Measurements from ENCODE around the gene ISG15.
"Not testable (repeated sequence)": the region's sequence is repeated elsewhere in the genome, so short reads cannot be mapped to it uniquely, and the experiment has no call there.

The ISG15 gene

DNA sequence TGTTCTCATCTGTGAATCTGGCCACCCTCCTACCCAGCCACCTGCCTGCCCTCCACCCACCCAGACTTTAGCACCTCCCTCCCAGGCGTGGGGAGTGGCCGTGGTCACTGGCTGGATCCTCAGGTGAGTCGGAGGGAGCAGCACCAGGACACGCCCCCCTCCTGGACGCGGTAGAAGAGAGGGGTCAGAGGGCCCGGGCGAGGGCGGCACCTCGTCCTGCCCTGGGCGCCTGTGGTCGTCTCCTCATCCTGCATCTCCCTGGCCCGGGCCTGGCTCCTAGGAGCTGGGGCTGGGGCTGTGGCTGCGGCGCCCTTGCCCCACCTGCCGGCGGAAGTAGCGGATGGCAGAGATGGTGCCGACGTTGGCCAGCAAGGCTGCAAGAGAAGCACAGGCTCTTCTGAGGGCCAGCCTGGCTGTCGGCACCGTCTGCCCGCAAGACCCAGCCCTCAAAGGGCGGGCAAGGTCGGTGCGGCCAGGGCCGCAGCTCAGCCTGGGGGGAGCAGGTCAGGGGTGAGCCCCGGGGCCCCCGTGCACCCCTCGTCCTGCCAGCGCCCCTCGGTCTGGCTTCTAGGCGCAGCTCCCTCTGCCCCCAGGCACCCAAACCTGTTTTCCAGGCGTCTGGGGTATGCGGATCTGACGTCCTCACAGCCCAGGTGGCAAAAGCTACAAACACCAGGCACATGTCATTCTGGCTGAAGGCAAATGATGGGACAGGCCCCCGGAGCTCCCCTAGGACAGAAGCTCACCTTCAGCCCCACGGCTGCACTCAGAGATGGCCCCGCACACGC, 37.2 kb upstream of the ISG15 start:
- peak; percentile 73 for DNase-seq

DNA sequence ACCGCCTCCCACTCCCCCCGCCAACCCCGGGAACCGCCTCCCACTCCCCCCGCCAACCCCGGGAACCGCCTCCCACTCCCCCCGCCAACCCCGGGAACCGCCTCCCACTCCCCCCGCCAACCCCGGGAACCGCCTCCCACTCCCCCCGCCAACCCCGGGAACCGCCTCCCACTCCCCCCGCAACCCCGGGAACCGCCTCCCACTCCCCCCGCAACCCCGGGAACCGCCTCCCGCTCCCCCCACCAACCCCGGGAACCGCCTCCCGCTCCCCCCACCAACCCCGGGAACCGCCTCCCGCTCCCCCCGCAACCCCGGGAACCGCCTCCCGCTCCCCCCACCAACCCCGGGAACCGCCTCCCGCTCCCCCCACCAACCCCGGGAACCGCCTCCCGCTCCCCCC, 36.5 kb upstream of the ISG15 start:
- DNase-seq = not testable (repeated sequence)

DNA sequence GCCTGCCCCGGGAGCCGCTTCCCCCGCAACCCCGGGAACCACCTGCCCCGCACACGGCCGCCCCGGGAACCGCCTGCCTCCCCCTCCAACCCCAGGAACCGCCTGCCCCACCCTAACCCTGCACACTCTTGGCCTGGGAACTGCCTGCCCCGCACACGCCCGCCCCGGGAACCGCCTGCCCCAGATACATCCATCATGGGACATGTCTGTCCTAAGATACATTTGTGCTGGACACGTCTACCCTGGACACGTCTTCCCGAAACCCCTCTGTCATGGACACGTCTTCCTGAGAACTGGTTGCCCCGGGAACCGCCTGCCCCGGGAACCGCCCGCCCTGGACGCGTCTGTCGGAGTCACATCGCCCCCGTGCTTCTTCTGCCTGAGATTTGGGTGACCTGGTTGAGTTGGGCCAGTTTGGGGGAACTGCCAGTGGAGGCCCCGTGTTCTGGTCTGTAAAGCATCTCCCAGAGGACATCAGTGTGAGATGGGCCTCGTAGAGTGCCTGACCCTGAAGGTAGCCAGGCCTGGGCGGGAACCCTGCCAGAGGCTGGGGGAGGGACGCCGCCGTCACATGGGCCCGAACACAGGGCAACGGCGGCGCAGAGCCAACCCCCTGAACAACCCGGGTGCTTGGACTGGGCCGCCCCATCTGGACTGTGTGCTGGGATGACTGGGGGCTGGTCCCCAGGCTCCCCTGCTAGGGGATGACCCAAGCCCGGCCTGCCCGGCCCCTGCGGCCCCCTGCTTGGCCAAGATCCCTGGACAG, 35.0 kb upstream of the ISG15 start:
- DNase-seq = no peak

DNA sequence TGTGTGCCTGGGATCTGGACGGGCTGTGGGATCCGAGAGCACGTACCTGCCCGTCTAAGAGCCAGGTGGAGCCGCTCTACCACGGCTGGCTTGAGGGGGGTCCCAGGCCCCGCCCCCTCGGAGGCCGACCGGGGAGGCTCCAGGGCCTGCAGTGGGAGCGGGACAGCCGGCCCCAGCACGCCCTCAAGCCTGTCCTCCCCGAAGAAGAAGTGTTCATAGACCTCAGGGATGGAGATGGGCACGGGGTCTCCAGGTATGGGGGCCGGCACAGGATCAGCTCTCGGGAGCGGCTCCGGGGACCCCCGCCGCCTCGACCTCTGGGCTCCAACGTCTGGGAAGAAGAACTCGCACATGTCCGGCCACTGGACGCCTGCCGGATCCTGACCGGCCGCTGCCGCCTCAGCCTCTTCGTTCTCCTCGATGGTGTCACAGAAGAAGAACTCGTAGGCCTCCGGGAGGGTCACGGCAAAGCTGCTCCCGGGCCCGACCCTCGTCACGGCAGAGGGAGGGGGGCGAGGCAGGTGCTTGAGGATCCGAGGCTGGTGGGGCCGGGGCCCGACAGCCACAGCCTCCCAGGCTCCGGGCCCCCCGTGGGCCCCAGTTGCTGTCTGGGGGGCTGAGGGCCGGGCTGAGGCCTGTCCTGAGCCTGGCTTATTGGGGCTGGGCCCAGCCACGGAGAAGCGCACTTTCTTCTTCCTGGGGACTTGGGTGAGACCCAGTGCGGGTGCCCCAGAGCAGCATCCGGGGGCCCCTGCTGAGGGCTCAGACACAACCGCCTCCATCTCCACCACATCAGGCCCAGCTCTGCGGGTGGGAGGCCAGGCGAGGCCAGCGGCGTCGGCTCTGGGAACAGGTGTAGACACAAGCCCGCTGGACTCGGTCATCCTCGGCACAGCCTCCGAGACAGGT, 34.2 kb upstream of the ISG15 start:
- no peak for DNase-seq

DNA sequence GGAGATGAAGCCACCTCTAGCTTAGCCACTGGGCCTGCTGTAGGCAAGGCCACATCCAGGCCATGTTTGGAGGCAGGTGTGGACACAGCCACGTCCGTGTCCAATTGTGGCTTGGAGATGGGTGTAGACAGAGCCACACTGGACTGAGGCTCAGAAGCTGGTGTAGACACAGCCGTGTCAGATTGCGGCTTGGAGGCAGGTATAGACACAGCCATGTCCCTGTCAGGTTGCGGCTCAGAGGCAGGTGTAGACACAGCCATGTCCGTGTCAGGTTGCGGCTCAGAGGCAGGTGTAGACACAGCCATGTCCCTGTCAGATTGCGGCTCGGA, 33.6 kb upstream of the ISG15 start:
- no peak for DNase-seq

DNA sequence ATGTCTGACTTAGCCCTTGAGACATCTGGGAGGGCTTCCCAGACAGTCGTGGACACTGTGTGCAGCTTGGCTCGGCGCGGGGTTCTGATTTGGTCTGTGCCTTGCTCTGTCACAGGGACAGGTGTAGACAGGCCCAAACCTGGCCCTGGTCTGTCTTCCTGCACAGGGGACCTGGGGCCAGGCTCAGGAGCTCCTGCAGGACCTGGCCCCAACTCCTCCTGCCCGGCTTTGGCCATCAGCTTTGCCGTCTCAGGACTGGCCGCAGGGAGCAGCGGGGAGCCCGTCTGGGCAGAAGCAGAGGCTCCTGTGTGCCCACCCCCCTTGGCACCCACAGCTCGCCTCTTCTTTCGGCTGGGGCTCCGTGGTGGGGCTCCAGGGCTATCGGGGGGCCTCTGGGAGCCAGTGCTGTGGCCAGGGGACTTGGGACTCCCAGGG, 33.1 kb upstream of the ISG15 start:
- no peak for DNase-seq

DNA sequence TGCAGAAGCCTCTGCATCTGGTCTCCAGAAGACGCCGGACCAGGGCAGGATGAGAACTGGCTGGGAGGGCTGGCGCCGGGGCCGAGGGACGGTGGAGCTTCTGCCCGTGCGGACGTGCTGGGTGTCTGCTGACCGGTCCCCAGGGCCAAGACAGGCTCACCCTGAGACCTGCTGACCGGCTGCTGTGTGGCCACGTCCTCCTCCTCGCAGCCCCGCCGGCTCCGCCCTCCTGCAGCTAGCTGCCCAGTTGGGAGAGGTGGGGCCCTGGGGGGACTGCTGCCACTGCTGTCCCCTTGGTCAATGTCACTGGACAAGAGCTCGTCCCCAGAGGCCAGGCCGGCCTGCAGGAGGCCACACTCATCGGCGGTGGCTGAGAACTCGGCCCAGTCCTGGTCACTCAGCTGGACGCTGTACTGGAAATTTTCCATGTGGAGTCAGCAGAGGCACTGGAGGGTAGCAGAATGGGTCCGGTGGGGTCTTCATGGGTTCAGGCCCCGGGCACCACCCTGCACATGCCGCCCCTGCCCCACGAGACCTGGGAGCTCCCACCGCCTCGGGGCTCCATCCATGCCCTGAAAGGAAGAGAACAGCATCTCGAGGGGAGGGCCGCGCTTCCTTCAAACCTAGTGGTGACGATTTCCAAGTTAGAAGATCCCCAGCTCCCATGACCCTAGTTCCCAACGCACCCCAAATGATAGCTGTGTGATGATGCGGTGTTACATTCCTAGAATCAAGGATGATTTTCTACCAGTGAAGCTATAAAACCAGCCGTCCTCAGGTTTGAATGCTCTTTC, 32.5 kb upstream of the ISG15 start:
- no peak for DNase-seq

DNA sequence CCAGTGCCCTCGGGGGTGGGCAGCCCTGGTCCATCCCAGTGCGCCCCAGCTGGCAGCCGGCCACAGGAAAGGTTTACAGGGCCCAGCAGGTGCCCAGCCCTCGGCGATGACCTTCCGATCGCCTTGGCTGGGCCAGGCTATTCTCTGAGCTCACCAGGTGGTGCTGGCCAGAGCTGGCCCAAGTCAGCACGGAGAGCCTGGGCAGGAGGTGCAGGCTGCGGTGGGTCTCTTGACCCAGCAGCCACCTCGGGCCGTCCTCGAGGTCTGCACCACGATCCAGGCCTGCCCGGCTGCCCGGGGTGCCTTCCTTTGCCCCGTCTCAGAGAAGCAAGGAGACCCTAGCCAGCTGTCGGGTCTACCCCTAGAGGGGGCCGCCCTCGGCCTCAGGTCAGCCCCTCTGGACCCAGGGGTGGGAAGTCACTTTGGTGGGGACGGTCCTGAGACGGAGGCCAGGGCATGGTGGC, 31.8 kb upstream of the ISG15 start:
- DNase-seq = no peak

DNA sequence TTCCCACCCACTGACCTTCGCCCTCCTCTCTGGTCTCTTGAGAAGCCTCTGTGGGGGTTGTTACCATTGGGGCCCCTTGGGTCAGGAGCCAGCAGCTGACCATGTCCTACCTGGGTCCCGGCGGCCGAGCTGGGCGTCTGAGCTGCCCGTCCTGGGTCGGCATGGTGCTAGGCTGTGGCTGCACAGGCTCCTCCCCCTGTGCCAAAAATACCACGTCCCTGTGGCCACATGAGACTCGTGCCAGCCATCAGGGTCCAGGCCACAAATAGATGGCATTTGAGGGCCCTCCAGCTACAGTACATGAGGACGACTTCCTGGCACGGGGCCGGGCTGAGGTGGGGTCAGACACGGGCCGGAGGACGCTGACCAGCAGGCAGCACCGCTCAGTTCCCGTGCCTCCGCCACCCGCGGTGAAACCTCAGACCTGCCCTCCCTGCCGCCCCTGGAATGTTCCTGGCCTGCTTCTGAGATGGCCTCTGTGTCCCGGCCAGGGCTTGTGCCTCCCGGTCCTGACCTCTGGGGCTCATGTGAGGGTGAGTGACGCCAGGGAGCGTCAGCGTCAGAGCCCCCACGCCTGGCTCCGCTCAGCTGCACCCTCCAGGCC, 31.2 kb upstream of the ISG15 start, which contains the start of gene PERM1:
TSS of gene PERM1 (minus strand) at position 139 of the 604 bp plus-strand sequence. CDS start 1,064 bp downstream, outside the sequence.
- no peak for DNase-seq

DNA sequence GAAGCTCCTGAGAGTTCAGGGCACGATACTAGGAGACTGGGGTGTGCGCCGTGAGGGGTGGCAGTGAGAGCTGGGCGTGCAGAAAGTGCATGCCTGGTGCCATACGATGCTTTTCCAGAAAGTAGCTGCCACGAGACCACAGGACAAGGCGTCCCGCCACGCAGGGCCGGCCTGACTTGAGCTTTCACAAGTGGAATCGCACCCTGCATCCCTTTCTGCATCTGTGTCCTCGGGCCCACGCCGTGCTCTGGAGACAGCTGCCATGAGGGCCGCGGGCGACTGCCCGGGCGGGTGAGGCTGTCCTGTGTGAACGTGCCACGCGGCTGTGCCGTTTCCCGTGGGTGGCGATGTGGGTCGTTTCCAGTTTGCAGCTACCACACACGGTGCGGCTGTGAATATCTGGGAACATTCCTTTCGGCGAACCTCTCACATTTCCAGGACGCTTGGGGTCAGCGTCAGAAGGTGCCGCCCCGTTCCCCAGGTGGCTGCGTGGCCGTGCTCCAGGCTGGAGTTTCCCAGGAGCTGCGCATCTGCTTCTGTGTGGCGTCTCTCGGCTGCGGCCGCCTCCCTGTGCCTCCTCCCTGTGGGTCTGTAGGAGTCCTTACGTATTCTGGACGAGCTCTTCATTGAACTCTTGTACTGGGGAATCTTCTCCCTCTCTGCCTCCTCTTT, 30.4 kb upstream of the ISG15 start:
- no peak for DNase-seq

- peak; percentile 68 for DNase-seq
Measured at GRCh38 chr1:983798-984475, 29.4 kb upstream of the ISG15 start.

GRCh38 chr1:984476-984814, 28.9 kb upstream of the ISG15 start:
- no peak for DNase-seq

- DNase-seq = no peak
Measured at GRCh38 chr1:985126-985525, 28.2 kb upstream of the ISG15 start.

DNA sequence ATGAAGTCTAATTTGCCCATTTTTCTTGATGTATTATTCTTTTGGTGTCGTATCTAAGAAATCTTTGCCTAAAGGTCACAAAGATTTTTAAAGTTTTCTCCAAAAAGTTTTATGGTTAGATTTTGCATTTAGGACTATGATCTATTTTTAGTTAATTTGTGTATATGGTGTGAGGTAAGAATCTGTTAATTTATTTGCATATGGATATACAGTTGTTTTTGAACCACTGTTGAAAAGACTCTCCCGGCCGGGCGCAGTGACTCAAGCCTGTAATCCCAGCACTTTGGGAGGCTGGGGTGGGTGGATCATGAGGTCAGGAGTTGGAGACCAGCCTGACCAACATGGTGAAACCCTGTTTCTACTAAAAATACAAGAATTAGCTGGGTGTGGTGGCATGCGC, 25.2 kb upstream of the ISG15 start:
- not testable (repeated sequence) for DNase-seq

- not testable (repeated sequence) for DNase-seq
Measured at GRCh38 chr1:991275-991674, 22.0 kb upstream of the ISG15 start.

DNA sequence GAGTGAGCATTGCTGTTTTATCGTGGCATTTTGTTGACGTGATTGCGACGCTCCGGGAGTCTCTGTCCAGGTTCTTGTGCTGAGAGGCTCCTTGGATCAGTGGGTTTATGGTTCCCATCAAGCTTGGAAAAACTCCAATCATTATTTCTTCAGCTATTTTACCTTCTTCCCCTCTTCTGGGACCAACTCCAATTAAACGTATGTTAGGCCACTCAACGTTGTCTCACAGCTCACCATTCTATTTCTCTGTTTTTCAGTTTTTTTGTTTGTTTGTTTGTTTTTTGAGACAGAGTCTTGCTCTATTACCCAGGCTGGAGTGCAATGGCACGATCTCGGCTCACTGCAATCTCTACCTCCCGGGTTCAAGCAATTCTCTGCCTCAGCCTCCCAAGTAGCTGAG, 21.4 kb upstream of the ISG15 start:
- DNase-seq = no peak

- DNase-seq = no peak
Measured at GRCh38 chr1:992362-992761, 20.9 kb upstream of the ISG15 start.

DNA sequence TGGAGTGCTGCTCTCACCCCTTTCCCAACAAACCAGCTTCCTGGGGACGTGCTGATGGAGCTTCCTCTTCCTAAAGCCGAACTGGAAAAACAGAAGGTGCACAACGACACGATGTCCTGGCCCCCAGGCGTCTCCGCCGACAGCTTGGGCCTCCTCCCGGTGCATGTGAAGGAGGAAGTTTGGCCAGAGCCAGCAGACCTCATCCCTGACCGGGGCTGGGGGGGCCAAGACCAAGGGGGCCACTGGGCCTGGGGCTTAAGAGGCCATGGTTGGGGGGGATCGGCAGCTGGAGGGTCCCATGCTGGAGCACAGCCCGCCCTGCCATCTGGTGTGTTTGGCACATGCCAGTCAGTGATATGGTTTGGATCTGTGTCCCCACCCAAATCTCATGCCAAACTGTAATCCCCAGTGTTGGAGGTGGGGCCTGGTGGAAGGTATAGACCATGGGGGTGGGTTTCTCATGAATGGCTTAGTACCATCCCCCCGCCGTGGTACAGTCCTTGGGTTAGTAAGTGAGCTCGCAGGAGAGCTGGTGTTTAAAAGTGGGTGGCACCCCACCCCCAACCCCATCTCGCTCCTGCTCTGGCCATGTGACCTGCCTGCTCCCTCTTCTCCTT, 19.8 kb upstream of the ISG15 start:
- no peak for DNase-seq

DNA sequence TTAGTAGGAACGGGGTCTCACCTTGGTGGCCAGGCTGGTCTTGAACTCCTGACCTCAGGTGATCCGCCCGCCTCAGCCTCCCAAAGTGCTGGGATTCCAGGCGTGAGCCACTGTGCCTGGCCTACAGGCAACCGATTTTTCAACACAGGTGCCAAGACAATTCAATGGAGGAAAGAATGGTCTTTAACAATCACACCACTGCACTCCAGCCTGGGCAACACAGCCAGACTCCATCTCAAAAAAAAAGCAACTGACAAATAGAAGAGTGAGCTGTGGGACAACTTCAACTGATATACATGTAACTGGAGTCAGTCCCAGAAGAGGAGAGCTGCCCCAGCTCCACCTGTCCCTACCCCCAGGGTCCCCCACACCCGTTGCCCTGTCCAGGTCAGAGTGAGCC, 18.8 kb upstream of the ISG15 start:
- DNase-seq = not testable (repeated sequence)
